Skeletal muscle satellite cell (primary cell): ENCODE results near the gene ATP2C2.
"Not testable (repeated sequence)": the region's sequence is repeated elsewhere in the genome, so short reads cannot be mapped to it uniquely, and the experiment has no call there.

Source experiments
- H3K27me3 ChIP-seq: 2 replicates; pipeline ENCODE4 v1.7.0; 2013; ENCODE audit warnings: low read length; ENCODE audit not compliant: control insufficient read depth, insufficient read depth
- H3K36me3 ChIP-seq: 2 replicates; pipeline ENCODE4 v1.7.0; 2013; ENCODE audit warnings: mild to moderate bottlenecking, control low read depth, low read length; ENCODE audit not compliant: insufficient read depth
- H3K4me1 ChIP-seq: 2 replicates; pipeline ENCODE4 v1.7.0; 2013; ENCODE audit warnings: low read length; ENCODE audit not compliant: control insufficient read depth, insufficient read depth
- H3K4me2 ChIP-seq: 2 replicates; pipeline ENCODE4 v1.7.0; 2013; ENCODE audit warnings: mild to moderate bottlenecking, low read length
- H3K4me3 ChIP-seq: 2 replicates; pipeline ENCODE4 v1.7.0; 2013; ENCODE audit warnings: low read length
- H3K9ac ChIP-seq: 2 replicates; pipeline ENCODE4 v1.7.0; 2013; ENCODE audit warnings: mild to moderate bottlenecking, low read depth, low read length, moderate library complexity
- H3K9me3 ChIP-seq: replicated peaks from 2 replicates; pipeline ENCODE4 v1.7.0; 2013; ENCODE audit warnings: mild to moderate bottlenecking, control low read depth, low read length

ATP2C2 gene

DNA sequence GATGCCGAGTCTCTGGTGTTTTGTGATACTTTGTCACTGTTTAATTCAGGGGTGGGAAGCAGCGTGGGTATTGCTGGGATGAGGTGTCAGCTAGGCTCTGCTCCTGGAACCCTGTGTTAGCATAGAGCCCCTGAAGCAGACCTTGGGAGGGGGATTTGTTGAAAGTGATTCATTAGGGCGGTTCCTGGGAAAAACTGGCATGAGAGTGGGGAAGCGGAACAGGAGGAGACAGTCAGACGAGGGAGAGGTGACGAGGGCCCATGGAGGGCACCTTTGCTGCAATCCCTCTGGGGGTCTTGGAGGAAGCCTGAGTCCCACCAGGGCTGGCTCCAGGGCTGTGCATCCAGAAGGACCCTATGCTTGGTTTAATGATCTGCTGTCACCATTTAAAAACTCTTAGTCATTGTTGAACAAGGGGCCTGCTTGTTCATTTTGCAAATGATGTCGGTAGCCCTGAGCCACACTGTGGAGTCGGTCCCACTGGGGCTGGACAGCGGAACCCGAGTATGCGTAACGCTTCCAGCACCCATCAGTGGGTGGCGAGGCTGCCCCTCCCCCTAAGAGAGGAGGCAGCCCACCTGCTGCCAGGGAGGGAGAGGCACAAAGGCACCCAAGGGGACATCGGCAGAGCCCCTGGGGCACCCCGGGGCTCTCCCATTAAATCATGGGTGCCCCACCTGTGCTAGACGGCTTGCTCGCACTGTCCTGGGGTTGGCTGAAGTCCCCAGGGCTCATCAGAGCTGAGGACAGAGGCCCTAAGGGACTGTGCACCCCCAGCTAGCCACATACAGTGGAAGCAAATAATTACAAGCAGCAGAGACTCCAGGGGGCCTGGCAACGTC, 38.3 kb upstream of the ATP2C2 start:
- Histone ChIP-seq H3K9ac (no peak overlapping the region), H3K9me3 (no peaks in the 10 kb centered on the region), H3K36me3 (no peaks in the 10 kb centered on the region), H3K4me1 (no peaks in the 10 kb centered on the region), H3K4me2 (no peak overlapping the region), H3K27me3 (peaks cover 31% of the 10 kb centered on the region), H3K4me3 (no peak overlapping the region)

DNA sequence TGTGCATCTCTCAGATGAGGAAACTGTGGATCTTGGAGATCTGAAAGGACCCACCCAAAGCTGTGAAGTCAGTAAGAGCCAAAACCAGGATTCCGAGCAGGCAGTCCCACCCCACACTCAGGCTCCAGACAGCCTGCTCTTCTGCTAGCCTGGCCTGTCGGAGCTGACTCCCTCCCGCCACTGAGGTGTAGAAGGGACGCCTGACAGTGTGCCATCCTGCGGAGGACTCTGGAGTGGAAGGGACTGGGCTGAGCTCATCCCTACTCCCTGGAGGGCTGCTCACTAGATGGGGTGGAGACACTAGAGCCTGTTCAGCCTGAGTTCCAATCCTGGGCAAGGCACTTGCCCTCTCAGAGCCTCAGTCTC, 37.7 kb upstream of the ATP2C2 start:
- peaks cover 31% of the 10 kb centered on the region for H3K27me3 ChIP-seq
- no peak overlapping the region for H3K9ac ChIP-seq
- H3K4me1 ChIP-seq = no peaks in the 10 kb centered on the region
- no peaks in the 10 kb centered on the region for H3K9me3 ChIP-seq
- H3K4me3 ChIP-seq = no peak overlapping the region
- H3K4me2 ChIP-seq = no peak overlapping the region
- H3K36me3 ChIP-seq = no peaks in the 10 kb centered on the region

DNA sequence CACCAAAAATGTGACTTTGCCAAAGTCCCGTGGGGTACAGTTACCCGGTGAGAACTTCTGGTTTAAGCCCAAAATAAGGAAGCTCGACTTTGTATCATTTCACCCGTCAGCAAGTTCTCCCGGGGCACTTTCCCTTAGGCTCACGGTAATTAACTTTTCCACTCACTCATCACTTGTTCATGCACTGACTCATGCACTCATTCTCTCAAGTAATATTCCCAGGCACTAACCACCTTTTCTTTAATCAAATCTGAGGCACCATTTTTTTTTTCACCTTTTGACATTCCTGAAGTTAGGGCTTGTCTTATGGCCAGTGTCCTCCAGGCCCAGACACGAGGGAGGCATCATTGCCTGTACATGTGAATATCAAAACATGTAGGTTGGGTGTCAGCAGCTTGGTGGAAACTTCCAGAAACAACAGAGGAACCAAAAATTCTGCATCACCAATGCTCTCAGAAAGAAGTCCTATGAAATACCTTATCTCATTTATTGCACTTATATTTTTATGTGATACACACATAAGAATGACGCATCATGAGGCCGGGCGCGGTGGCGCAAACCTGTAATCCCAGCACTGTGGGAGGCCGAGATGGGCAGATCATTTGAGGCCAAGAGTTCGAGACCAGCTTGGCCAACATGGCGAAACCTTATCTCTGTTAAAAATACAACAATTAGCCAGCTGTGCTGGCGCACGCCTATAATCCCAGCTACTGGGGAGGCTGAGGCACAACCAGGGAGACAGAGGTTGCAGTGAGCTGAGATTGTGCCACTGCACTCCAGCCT, 36.1 kb upstream of the ATP2C2 start:
- no peak overlapping the region for H3K4me2 ChIP-seq
- no peak overlapping the region for H3K4me3 ChIP-seq
- no peaks in the 10 kb centered on the region for H3K4me1 ChIP-seq
- no peaks in the 10 kb centered on the region for H3K36me3 ChIP-seq
- H3K27me3 ChIP-seq = peaks cover 31% of the 10 kb centered on the region
- H3K9me3 ChIP-seq = no peaks in the 10 kb centered on the region
- no peak overlapping the region for H3K9ac ChIP-seq

DNA sequence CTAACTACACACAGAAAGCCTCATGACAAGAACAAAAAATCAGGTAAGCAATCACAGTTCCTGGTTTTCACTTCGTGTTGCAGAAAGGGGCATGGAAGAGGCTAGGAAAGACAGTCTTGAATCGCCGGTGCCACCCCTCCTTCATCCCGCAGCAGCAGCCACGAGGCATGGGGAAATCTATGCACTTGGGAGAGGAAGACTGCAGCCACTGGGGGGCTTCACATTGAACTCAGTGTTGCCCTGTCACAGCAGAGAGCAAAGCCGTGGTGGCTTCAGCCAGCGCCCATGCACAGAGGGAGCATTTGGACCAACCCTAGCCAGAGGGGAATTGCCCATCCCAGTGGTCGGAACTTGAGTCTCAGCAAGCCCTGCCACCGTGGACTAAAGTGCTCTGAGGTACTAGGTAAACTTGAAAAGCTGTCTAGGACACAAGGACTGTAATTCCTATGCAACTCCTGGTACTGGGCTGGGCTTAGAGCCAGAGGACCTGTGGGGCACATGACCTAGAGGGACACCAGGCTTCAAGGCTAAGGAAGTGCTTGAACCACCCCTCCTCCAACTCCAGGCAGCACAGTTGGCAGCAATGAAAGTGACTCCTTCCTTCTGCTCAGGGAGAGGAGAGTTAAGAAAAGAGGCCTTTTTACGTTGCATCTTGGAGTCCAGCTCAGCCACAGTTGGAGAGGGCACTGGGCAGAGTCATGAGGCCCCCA, 35.2 kb upstream of the ATP2C2 start:
- Histone ChIP-seq H3K36me3 (no peaks in the 10 kb centered on the region), H3K4me1 (no peaks in the 10 kb centered on the region), H3K9ac (no peak overlapping the region), H3K4me3 (no peak overlapping the region), H3K27me3 (peaks cover 35% of the 10 kb centered on the region), H3K9me3 (no peaks in the 10 kb centered on the region), H3K4me2 (no peak overlapping the region)

DNA sequence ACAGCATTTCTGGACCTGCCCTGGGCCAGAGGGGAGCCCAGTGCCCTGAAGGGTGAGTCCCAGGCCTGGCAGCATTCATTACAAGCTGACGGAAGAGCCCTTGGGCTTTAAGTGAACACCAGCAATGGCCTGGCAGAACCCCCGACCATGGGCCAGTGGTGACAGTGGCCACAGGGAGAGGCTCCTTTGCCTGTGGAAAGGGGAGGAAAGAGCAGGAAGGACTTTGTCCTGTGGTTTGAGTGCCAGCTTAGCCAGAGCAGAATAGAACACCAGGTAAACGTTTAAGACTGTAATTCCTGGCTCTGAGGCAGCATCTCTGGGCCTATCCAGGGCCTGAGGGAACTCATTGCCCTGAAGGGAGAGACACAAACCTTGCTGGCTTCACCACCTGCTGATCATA, 34.3 kb upstream of the ATP2C2 start:
- Histone ChIP-seq H3K4me3 (no peak overlapping the region), H3K9ac (no peak overlapping the region), H3K36me3 (no peaks in the 10 kb centered on the region), H3K9me3 (no peaks in the 10 kb centered on the region), H3K4me2 (no peak overlapping the region), H3K4me1 (no peaks in the 10 kb centered on the region), H3K27me3 (peaks cover 36% of the 10 kb centered on the region)

DNA sequence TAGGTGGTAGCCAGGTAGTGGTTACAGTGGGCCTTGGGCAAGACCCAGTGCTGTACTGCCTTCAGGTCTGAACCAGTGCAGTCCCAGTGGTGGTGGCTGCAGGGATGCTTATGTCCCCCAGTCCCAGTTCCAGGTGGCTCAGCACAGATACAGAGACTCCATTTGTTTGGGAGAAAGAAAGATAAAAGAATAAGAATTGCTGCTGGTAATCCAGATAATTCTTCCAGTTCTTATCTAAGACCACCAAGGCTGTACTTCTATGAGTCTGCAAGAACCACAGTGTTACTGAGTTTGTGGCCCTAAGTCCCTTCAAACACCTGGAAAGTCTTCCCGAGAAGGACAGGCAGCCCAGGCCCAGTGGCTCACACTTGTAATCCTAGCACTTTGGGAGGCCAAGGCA, 33.9 kb upstream of the ATP2C2 start:
- Histone ChIP-seq H3K36me3 (no peaks in the 10 kb centered on the region), H3K4me3 (no peak overlapping the region), H3K4me2 (no peak overlapping the region), H3K4me1 (no peaks in the 10 kb centered on the region), H3K9ac (no peak overlapping the region), H3K9me3 (no peaks in the 10 kb centered on the region), H3K27me3 (peaks cover 40% of the 10 kb centered on the region)

DNA sequence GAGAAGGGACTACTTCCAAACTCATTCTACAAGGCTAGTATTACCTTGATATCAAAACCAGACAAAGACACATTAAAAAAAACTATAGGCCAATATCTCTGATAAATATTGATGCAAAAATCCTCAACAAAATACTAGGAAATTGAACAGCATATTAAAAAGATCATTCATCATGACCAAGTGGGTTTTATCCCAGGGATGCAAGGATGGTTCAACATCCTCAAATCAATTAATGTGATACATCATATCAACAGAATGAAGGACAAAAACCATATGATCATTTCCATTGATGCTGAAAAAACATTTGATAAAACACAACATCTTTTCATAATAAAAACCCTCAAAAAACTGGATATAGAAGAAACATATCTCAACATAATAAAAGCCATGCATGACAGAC, 31.1 kb upstream of the ATP2C2 start:
- H3K36me3 ChIP-seq, H3K9ac ChIP-seq, H3K4me2 ChIP-seq, H3K9me3 ChIP-seq, H3K4me3 ChIP-seq, H3K4me1 ChIP-seq: not testable (repeated sequence)
- peaks cover 42% of the 10 kb centered on the region for H3K27me3 ChIP-seq

DNA sequence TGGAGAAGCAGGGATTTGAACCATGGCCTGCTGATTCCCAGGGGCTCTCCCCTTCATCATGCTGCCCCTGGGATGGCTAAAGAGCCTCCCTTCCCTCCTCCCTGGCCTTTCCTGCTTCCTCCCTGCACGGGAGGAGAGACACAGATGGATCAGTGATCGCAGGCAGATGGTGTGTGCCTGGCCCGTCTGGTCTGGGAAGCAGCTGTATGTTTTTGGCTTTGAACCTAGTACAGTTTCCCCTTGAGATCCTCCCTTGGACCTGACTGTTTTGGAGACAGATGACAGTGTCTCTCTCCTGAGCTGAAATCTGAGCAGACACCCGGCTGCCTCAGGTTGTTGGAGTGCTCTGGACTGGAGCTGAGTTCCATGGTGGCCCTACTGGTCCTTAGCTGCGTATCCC, 29.0 kb upstream of the ATP2C2 start:
- Histone ChIP-seq H3K9ac (no peak overlapping the region), H3K27me3 (peaks cover 41% of the 10 kb centered on the region), H3K4me3 (no peak overlapping the region), H3K4me2 (no peak overlapping the region), H3K36me3 (no peaks in the 10 kb centered on the region), H3K4me1 (no peaks in the 10 kb centered on the region), H3K9me3 (no peaks in the 10 kb centered on the region)

DNA sequence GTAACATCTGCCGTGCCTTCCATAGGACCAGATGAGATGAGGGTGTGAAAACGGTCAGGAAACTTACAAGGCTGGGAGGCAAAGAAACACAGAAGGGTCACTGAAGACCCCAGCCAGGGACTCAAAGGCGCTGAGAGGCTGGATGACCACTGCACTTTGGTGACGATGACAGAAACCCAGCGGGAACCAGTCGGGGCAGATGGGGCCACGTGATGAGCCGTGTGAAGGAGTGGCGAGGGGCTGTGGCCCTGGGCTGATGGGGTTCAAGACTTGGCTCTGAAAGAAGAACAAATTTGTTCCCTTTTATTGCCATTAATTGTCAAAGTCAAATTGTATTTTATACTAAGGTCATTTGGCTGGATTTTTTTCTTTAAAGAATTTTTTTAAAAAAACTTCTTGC, 28.6 kb upstream of the ATP2C2 start:
- peaks cover 45% of the 10 kb centered on the region for H3K27me3 ChIP-seq
- H3K4me3 ChIP-seq = no peak overlapping the region
- H3K9me3 ChIP-seq = no peaks in the 10 kb centered on the region
- H3K4me2 ChIP-seq = no peak overlapping the region
- H3K9ac ChIP-seq = no peak overlapping the region
- H3K4me1 ChIP-seq = no peaks in the 10 kb centered on the region
- H3K36me3 ChIP-seq = no peaks in the 10 kb centered on the region

DNA sequence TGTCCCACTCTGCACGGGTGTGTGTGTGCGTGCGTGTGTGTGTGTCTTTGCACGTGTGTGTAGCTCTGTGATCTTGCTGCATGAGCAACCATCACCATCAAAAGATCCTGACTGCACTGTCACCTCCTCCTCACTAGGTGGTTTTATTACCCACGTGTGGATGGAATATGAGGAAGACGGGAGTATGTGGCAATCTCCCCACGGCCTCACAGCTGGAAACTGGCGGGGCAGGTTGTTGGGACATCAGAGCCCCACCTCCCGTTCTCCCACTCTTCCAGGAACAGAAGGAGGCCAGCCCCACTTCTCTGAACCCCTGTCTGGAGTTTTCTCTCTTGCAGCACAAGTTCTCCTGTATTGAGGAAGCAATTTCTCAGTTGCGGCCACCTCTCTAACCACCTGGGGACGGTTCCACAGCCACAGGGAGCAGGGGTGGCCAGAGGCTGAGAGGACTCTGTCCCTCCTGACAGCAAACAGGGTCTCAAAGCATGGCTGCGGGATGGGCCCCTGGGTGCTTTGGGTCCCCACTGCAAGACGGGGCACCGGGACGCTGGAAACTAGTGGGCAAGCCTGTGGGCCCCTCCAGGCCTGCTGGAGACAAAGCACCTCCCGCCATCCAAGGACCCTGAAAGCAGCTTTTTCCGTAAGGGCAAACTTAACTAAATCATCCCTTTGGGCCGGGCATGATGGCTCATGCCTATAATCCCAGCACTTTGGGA, 27.9 kb upstream of the ATP2C2 start:
- H3K4me2 ChIP-seq = no peak overlapping the region
- no peaks in the 10 kb centered on the region for H3K36me3 ChIP-seq
- peaks cover 52% of the 10 kb centered on the region for H3K27me3 ChIP-seq
- H3K9ac ChIP-seq = no peak overlapping the region
- no peak overlapping the region for H3K4me3 ChIP-seq
- H3K9me3 ChIP-seq = no peaks in the 10 kb centered on the region
- H3K4me1 ChIP-seq = no peaks in the 10 kb centered on the region
